Daoy (cell line): ENCODE measurements around the gene MAMLD1. TPM values are rescaled to one million over a fixed set of nuclear protein-coding genes. Genes with fewer than 3 reads are reported as not detected.
A peak's percentile ranks its signal among the peaks of the same experiment; 100 is the strongest.
"Not testable (repeated sequence)": the region's sequence is repeated elsewhere in the genome, so short reads cannot be mapped to it uniquely, and the experiment has no call there.

ENCODE experiments used
- DNase-seq: peaks from one replicate; pipeline ENCODE4 v3.0.0-alpha.2; 2015; ENCODE audit warnings: low read depth
- total RNA-seq: library from RNA; depleted of rRNA; stranded (reverse); fragments of >200 nt; shearing (Covaris generic); gene quantifications from 2 replicates; pipeline ENCODE4 v1.2.3, GENCODE V29; 2014; rRNA removed

MAMLD1 gene
- total RNA-seq, result 2.2 and 12.3 TPM in 2 replicates

- DNase-seq, result peak; percentile 84
Measured at GRCh38 chrX:150362599-150363481, at the start of gene MAMLD1. Gene MAMLD1, plus strand, starts transcription at chrX:150363317. Its CDS starts 82,200 bp downstream, at chrX:150445517.

GRCh38 chrX:150313514-150313913 is 49.6 kb upstream of the MAMLD1 start:
- DNase-seq, result no peak

GRCh38 chrX:150314186-150314585 is 48.9 kb upstream of the MAMLD1 start:
- no peak for DNase-seq

- DNase-seq, result no peak
Measured at GRCh38 chrX:150316564-150316963, 46.6 kb upstream of the MAMLD1 start.

- DNase-seq, result no peak
Measured at GRCh38 chrX:150323020-150323419, 40.1 kb upstream of the MAMLD1 start.

- DNase-seq, result peak; percentile 87
Measured at GRCh38 chrX:150324035-150324728, 38.9 kb upstream of the MAMLD1 start.

GRCh38 chrX:150324919-150325318 is 38.2 kb upstream of the MAMLD1 start:
- peak; percentile 5 for DNase-seq

GRCh38 chrX:150326541-150327247 is 36.4 kb upstream of the MAMLD1 start:
- peak; percentile 12 for DNase-seq

GRCh38 chrX:150329282-150329681 is 33.8 kb upstream of the MAMLD1 start:
- no peak for DNase-seq

- DNase-seq, result peak; percentile 7
Measured at GRCh38 chrX:150329868-150330267, 33.2 kb upstream of the MAMLD1 start.

- no peak for DNase-seq
Measured at GRCh38 chrX:150332023-150332422, 31.1 kb upstream of the MAMLD1 start.

GRCh38 chrX:150334100-150334499 is 29.0 kb upstream of the MAMLD1 start:
- no peak for DNase-seq

- DNase-seq, result no peak
Measured at GRCh38 chrX:150334981-150335380, 28.1 kb upstream of the MAMLD1 start.

GRCh38 chrX:150337026-150337425 is 26.1 kb upstream of the MAMLD1 start:
- no peak for DNase-seq

GRCh38 chrX:150337536-150337935 is 25.6 kb upstream of the MAMLD1 start:
- no peak for DNase-seq

GRCh38 chrX:150338615-150339014 is 24.5 kb upstream of the MAMLD1 start:
- no peak for DNase-seq

- DNase-seq, result no peak
Measured at GRCh38 chrX:150339736-150340135, 23.4 kb upstream of the MAMLD1 start.

GRCh38 chrX:150340326-150340725 is 22.8 kb upstream of the MAMLD1 start:
- not testable (repeated sequence) for DNase-seq

GRCh38 chrX:150347471-150347870 is 15.6 kb upstream of the MAMLD1 start:
- DNase-seq, result no peak

- peak; percentile 31 for DNase-seq
Measured at GRCh38 chrX:150348365-150348764, 14.8 kb upstream of the MAMLD1 start.

- DNase-seq, result peak; percentile 75
Measured at GRCh38 chrX:150352114-150352513, 11.0 kb upstream of the MAMLD1 start.

- DNase-seq, result peak; percentile 16
Measured at GRCh38 chrX:150352581-150352980, 10.5 kb upstream of the MAMLD1 start.
